ENCODE data around the gene INKA1.

Gene INKA1

DNA sequence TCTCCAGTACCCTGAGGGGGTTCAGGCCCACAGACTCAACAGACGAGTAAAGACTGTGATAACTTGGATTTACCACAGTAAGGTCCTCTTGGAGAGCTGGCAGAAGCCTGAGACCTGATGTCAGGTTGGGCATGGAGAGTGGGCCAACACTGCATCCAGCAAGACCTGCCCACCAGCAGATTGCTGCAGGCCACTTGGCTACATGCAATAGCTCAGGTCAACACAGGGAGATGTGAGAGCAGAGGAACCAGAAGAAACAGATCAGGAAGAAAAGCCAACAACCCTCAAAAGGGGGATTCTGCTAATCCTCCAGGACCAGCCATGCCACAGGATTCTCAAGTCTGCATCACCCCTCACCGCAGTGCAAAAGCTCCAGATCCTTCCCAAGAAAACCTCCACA lies 15.0 kb upstream of the INKA1 start:
- Histone ChIP-seq H3K27ac (no peak overlapping the region), H3K4me3 (IDR thresholded peaks at IDR 0.05; ENCODE audit: insufficient read depth, low read depth, low read length) (no peak overlapping the region), H3K36me3 (ENCODE audit: insufficient read depth) (no peaks in the 10 kb centered on the region), H3K9ac (no peak overlapping the region), H3K4me1 (ENCODE audit: low read depth, poor library complexity, severe bottlenecking) (peaks cover 10% of the 10 kb centered on the region), H2AFZ (ENCODE audit: low read depth) (no peak overlapping the region), H3K27me3 (ENCODE audit: insufficient read depth, low read depth) (no peaks in the 10 kb centered on the region), H4K20me1 (ENCODE audit: insufficient read depth) (no peaks in the 10 kb centered on the region), H3K4me2 (no peak overlapping the region), H3K79me2 (ENCODE audit: insufficient read depth, low read depth) (peaks cover 22% of the 10 kb centered on the region)
- no peak for TF ChIP-seq CTCF (conservative IDR thresholded peaks at IDR 0.05; ENCODE audit: low read depth, low read length)

DNA sequence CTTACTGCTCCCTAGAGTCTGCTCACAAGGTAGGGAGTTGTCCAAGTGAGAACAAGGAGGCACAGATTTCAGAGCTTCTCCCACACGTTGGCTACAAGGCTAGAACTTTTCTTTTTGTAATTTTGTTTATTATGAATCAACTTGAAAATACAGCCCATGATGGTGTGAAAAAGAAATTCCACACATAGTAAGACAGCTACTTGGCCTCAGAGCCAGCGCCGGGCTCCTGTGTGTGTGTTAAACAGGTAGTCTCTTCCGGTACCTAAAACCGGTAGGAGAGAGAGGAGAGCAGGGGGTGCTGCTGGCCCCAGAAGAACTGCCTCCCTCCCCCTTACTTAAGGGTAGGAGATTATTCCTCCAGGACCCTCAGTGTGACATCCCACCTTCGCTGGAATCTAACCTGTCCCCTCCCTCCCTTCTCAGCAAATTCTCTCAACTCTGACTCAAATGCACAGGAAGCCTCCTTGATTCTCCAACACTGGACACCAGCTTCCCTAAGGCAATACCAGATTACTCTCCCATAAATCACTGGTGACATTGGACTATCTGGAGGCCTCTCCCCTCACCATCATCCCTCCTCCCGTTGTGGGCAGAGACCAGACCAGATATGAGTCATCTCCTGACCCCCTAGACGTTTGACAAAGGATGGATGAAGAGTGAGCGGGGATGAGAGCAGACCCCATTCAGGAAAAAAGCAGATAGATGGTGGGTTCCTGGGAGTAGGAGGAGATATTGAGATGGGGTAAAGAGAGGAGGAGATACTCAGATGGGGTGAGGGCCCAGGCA lies 12.2 kb upstream of the INKA1 start:
- no peak overlapping the region for H2AFZ ChIP-seq (ENCODE audit: low read depth)
- H4K20me1 ChIP-seq (ENCODE audit: insufficient read depth) = no peaks in the 10 kb centered on the region
- no peak overlapping the region for H3K4me3 ChIP-seq (IDR thresholded peaks at IDR 0.05; ENCODE audit: insufficient read depth, low read depth, low read length)
- no peak for TF ChIP-seq CTCF (conservative IDR thresholded peaks at IDR 0.05; ENCODE audit: low read depth, low read length)
- no peak overlapping the region for H3K4me2 ChIP-seq
- H3K27ac ChIP-seq = no peak overlapping the region
- H3K27me3 ChIP-seq (ENCODE audit: insufficient read depth, low read depth) = no peaks in the 10 kb centered on the region
- peaks cover 10% of the 10 kb centered on the region for H3K4me1 ChIP-seq (ENCODE audit: low read depth, poor library complexity, severe bottlenecking)
- H3K9ac ChIP-seq = no peak overlapping the region
- H3K79me2 ChIP-seq (ENCODE audit: insufficient read depth, low read depth) = peaks cover 5% of the 10 kb centered on the region; the same call in 1 of the 2 replicates
- no peaks in the 10 kb centered on the region for H3K36me3 ChIP-seq (ENCODE audit: insufficient read depth)

- no peak overlapping the region for H3K9ac ChIP-seq
- H3K79me2 ChIP-seq (ENCODE audit: insufficient read depth, low read depth) = no peaks in the 10 kb centered on the region
- peaks cover 10% of the 10 kb centered on the region for H3K4me1 ChIP-seq (ENCODE audit: low read depth, poor library complexity, severe bottlenecking)
- H3K4me2 ChIP-seq = no peak overlapping the region
- no peaks in the 10 kb centered on the region for H3K27me3 ChIP-seq (ENCODE audit: insufficient read depth, low read depth)
- H3K36me3 ChIP-seq (ENCODE audit: insufficient read depth) = no peaks in the 10 kb centered on the region
- no peaks in the 10 kb centered on the region for H4K20me1 ChIP-seq (ENCODE audit: insufficient read depth)
- no peak overlapping the region for H3K27ac ChIP-seq
- no peak overlapping the region for H2AFZ ChIP-seq (ENCODE audit: low read depth)
- no peak overlapping the region for H3K4me3 ChIP-seq (IDR thresholded peaks at IDR 0.05; ENCODE audit: insufficient read depth, low read depth, low read length)
- TF ChIP-seq CTCF (conservative IDR thresholded peaks at IDR 0.05; ENCODE audit: low read depth, low read length) = no peak
Observed at GRCh38 chr3:49791571-49791970, 11.5 kb upstream of the INKA1 start.

DNA sequence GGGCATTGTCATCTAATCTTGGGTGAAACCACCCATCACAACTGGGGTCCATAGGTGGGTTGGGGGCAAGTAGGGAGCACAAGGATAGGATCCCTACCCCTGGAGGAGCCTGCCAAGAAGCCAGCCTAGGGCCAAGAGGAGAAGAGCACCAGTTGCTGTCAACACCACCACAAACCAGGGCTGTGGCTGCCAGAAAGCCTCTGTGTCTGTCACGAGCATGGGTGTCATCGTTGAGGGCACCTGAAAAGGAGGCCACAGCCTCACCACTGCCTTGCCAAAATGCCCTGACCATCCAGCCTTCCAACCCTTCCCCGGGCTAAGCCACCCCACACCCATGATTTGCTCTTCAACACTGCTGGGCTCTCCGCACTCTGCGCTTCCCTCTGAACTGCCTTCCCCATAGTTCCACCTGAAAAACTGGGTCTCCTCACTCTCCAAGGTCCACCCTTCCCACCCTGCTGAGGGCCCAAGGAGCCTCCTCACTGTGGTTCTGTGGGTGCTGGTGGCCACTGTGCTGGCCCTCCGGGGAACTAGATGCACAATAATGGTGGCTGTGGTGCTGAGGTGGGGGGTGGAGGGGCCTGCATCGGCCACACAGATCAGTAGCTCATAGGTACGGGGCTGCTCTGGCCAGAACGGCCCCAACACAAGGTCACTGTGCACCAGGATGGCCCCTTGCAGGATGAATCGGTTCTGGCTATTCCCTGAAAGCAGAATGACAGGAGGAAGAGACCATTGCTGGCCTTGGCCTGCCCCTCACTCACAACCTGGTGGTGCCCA lies 10.5 kb upstream of the INKA1 start:
- Histone ChIP-seq H3K9ac (no peak overlapping the region), H4K20me1 (ENCODE audit: insufficient read depth) (no peaks in the 10 kb centered on the region), H3K4me3 (IDR thresholded peaks at IDR 0.05; ENCODE audit: insufficient read depth, low read depth, low read length) (no peak overlapping the region), H3K27me3 (ENCODE audit: insufficient read depth, low read depth) (no peaks in the 10 kb centered on the region), H3K4me1 (ENCODE audit: low read depth, poor library complexity, severe bottlenecking) (peaks cover under 1% of the 10 kb centered on the region), H3K27ac (no peak overlapping the region), H3K4me2 (no peak overlapping the region), H3K79me2 (ENCODE audit: insufficient read depth, low read depth) (no peaks in the 10 kb centered on the region), H2AFZ (ENCODE audit: low read depth) (no peak overlapping the region), H3K36me3 (ENCODE audit: insufficient read depth) (no peaks in the 10 kb centered on the region)
- no peak for TF ChIP-seq CTCF (conservative IDR thresholded peaks at IDR 0.05; ENCODE audit: low read depth, low read length)
